Retinal pigment epithelial cell (primary cell): ENCODE results near the gene AMPH.
"Not testable (repeated sequence)": the region's sequence is repeated elsewhere in the genome, so short reads cannot be mapped to it uniquely, and the experiment has no call there.

ENCODE experiments used
- DNase-seq: peaks from one replicate; pipeline ENCODE4 v3.0.0-alpha.2; 2010; ENCODE audit warnings: low read depth
- H3K4me3 ChIP-seq: 2 replicates; pipeline ENCODE4 v1.5.1; 2011; ENCODE audit warnings: mild to moderate bottlenecking, low read length, control low read depth, moderate library complexity
- TF ChIP-seq, protein P1 (sequence below): conservative IDR thresholded peaks from 2 replicates; pipeline ENCODE4 v1.5.1; 2011; ENCODE audit warnings: low read depth, low read length, control low read depth, inconsistent platforms

The AMPH gene

DNA sequence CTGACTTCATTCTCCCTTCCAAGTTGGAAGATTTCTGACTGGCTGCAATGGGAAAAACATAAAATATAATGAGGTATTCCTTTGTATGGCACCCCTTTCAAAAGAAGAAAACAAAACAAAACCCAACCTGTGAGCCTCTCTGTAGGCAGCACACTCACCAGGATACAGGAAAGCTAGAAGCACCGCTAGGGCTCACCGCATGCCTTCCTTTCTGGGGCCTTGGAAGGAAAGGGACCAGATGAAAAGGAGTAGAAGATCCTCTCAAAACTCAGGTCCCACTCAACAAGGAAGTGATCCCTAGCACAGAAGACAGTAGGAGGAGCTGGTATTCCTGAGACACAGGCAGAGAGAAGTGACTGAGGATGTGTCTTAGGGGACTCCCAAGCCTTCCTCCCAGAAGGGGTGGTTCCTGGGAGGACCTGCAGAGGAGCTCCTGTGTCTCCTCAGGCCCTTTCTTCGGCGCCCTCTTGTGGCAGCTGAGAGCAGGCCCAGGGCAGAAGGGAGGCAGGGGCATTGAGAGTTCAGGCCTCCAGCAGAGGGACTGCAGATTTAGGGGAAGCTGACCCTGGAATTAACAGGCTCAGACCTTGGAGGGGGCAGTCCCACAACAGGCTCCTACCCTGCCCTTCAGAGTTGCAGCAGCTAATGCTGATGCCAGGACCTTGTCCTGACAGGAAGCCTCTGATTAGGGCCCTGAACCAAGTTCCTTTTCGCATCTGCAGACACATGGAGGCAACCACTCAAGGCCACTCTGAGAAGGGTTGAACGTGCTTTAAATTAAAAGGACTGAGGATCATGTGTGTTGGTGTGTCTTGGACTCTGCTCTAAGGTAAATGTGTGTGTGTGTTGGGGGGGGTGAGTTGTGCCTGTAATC, 285.6 kb downstream of the AMPH start:
- not testable (repeated sequence) for H3K4me3 ChIP-seq, DNase-seq
- TF ChIP-seq, protein P1, sequence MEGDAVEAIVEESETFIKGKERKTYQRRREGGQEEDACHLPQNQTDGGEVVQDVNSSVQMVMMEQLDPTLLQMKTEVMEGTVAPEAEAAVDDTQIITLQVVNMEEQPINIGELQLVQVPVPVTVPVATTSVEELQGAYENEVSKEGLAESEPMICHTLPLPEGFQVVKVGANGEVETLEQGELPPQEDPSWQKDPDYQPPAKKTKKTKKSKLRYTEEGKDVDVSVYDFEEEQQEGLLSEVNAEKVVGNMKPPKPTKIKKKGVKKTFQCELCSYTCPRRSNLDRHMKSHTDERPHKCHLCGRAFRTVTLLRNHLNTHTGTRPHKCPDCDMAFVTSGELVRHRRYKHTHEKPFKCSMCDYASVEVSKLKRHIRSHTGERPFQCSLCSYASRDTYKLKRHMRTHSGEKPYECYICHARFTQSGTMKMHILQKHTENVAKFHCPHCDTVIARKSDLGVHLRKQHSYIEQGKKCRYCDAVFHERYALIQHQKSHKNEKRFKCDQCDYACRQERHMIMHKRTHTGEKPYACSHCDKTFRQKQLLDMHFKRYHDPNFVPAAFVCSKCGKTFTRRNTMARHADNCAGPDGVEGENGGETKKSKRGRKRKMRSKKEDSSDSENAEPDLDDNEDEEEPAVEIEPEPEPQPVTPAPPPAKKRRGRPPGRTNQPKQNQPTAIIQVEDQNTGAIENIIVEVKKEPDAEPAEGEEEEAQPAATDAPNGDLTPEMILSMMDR, result peak; percentile 62

DNA sequence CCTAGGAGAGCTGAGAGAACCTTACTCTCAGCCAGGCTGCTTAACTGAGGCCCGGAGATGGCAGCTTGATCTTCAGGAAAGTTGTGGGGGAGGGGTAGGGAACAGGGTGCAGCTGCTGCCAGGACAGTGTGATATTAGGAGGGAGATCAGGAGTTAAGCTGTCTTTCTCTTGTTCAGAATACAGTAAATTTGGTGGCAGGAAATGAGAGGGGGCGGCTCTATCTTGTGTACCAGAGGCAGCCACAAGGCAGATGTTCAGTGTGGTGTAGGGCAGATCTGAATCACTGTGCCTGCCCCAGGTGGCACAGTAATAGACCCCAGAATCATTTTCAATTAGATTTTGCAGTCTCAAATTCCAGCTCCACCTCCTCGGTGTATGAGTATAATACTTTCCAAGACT, 286.4 kb downstream of the AMPH start:
- DNase-seq, H3K4me3 ChIP-seq: not testable (repeated sequence)

DNA sequence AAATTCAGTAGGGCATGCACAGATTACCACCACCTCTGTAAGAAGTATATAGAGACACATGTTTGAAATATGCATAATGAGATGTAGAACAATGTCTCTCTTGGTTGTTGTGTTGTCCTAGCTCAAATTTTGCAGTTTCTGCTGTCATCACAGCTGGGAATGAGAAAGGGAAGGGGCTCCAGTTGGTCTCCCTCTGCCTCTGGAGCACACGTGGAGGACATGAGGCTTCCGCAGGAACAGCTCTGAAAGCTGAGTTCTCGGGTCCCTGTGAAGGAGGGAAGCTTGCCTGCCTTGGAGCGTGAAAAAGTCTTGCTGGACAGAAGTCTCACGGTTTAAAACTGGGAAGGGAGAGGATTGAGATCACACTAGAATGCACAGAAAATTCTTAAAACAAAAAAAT, 289.0 kb downstream of the AMPH start:
- H3K4me3 ChIP-seq, DNase-seq: not testable (repeated sequence)

DNA sequence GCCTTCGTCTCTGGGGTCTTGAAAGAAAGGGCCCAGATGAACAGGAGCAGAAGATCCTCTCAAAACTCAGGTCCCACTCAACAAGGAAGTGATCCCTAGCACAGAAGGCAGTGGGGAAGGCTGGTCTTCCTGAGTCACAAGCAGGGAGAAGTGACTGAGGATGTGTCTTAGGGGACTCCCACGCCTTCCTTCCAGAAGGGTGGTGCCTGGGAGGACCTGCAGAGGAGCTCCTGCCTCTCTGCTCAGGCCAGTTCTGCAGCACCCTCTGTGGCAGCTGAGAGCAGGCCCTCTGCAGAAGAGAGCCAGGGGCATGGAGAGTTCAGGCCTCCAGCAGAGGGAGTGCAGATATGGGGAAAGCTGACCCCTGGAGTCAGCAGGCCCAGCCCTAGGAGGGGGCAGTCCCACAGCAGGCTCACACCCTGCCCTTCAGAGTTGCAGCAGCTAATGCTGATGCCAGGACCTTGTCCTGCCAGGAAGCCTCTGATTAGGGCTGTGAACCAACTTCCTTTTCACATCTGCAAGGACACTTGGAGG, 289.9 kb downstream of the AMPH start:
- TF ChIP-seq, protein P1, result peak; percentile 38
- DNase-seq, H3K4me3 ChIP-seq: not testable (repeated sequence)

DNA sequence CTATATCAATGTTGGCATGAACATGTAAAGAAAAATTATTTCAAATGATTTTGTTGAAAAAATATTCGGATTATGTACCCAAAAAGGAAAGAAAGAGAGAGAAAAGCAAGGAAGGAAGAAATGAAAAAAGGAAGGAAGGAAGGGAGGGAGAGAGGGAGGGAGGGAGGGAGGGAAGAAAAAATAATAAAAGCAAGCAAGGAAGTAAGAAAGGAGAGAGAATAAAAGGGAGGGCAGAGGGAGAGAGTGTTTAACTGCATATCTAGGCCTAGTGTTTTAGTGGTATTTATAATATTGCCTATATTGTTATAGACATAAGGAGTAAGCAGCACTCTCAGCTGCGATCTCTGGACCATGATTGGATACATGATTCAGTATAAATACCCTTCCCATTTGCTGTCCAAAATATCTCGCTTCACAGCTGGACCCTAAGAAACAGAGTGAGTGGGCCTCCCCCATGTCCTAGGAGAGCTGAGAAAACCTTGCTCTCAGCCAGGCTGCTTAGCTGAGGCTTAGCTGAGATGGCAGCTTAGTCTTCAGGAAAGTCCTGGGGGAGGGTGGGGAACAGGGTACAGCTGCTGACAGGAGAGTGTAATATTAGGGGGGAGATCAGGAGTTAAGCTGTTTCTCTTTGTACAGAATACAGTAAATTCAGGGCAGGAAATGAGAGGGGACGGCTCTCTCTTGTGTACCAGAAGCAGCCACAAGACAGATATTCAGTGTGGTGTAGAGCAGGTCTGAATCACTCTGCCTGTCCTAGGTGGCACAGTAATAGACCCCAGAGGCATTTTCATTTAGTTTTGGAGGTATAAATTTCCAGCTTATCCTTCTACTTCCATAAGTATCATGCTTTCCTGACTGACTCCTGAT, 291.0 kb downstream of the AMPH start:
- no peak overlapping the region for H3K4me3 ChIP-seq
- DNase-seq, result no peak
- TF ChIP-seq, protein P1, result no peak

DNA sequence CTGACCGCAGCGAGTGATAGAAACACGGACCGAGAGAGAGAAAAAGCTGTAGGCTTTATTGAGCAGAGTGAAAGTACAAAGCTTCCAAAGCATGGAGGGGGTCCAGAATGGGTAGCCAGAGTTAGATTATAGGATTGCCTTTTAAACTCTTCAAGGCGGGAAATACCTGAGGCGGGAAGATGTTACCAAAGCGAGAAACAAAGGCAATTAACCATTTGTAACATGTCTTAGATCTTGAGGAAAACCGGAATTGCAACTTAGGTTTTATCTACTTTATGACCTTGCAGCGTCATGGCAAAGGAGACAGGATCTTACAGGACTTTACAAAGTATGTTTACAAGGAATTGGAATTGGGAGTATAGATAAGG, 295.0 kb downstream of the AMPH start:
- not testable (repeated sequence) for DNase-seq, H3K4me3 ChIP-seq

DNA sequence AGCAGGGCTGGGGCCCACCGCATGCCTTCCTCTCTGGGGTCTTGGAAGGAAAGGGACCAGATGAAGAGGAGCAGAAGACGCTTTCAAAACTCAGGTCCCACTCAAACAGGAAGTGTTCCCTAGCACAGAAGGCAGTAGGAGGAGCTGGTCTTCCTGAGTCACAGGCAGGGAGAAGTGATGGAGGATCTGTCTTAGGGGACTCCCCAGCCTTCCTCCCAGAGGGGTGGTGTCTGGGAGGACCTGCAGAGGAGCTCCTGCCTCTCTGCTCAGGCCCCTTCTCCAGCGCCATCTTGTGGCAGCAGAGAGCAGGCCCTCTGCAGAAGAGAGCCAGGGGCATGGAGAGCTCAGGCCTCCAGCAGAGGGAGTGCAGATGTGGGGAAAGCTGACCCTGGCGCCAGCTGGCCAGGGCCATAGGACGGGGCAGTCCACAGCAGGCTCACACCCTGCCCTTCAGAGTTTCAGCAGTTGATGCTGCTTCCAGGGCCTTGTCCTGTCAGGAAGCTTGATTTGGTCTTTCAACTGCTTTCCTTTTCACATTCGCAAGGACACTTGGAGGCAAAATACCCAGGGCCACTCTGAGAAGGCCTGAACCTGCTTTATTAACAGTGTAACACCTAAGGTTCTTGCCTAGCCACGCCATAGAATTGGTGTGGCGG, 295.6 kb downstream of the AMPH start:
- TF ChIP-seq, protein P1, result peak; percentile 99
- no peak for DNase-seq
- H3K4me3 ChIP-seq, result no peak overlapping the region

DNA sequence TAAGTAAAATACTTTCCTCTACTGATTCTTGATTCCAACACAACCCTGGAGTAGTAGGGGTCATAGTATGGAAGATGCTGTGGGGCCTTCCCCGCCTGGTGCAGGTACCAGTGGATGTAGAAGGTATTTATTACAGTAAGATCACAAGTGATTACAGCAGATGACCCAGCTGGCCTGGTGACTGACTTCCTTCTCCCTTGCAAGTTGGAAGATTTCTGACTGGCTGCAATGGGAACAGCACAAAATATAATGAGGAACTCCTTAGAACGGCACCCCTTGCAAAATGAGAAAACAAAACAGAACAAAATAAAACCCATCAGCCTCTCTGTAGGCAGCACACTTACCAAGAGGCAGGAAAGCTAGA, 296.1 kb downstream of the AMPH start:
- no peak for DNase-seq
- TF ChIP-seq, protein P1, result no peak
- H3K4me3 ChIP-seq, result no peak overlapping the region
